Measurements from ENCODE around the gene MYLIP.

DNA sequence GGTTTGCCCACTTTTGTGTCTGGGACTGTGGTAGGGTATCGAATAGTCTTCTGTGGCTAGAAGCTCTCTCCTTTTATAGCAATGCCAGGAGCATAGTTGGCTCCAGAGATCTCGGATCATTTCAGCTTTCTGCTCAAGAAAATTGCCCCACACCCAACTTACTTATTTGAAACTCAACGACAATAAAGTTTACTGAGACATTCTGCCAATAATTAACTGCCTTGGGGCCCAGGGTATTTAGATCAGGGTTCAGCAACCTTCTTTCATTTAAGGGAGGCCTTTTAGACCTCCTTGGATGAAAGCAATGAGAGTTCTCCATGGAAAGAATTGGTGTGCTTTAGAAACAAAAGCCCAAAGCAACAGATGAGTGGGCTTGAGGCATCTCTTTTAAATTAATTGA is 55.7 kb downstream of the MYLIP start:
- TF ChIP-seq NFE2L2 (IDR thresholded peaks at IDR 0.05; ENCODE audit: low read depth, low read length) (no peak), POLR2A (IDR thresholded peaks at IDR 0.05; ENCODE audit: low read depth, low read length) (no peak), MXI1 (IDR thresholded peaks at IDR 0.05; ENCODE audit: borderline replicate concordance, low read depth, low read length) (no peak)
- TF ChIP-seq, protein P1, sequence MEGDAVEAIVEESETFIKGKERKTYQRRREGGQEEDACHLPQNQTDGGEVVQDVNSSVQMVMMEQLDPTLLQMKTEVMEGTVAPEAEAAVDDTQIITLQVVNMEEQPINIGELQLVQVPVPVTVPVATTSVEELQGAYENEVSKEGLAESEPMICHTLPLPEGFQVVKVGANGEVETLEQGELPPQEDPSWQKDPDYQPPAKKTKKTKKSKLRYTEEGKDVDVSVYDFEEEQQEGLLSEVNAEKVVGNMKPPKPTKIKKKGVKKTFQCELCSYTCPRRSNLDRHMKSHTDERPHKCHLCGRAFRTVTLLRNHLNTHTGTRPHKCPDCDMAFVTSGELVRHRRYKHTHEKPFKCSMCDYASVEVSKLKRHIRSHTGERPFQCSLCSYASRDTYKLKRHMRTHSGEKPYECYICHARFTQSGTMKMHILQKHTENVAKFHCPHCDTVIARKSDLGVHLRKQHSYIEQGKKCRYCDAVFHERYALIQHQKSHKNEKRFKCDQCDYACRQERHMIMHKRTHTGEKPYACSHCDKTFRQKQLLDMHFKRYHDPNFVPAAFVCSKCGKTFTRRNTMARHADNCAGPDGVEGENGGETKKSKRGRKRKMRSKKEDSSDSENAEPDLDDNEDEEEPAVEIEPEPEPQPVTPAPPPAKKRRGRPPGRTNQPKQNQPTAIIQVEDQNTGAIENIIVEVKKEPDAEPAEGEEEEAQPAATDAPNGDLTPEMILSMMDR (conservative IDR thresholded peaks at IDR 0.05; ENCODE audit: low read depth, low read length) = no peak
